ENCODE data around the gene FEN1.

FEN1 gene

DNA sequence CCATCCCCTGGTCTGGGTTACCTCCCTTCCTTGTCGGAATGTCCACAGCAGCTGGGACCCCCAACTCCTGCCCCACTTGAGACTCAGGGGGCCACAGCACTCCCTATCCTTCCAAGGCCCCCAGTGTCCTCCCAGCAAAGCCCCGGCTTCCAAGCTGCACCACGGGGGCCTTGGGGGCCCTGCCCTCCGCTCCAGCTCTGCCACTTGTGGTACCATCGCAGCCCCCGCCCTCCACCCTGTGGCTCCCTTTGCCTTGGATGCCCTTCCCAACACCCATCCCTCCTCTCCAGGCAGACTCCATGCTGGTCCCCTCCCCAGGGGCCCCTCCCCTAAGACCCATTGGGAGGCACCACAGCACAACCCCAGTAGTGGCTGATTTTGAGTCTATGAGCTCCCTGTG is 17.6 kb upstream of the FEN1 start:
- no peak for DNase-seq (ENCODE audit: low spot score)

- DNase-seq (ENCODE audit: low spot score) = no peak
Measured at GRCh38 chr11:61775606-61776554, 16.8 kb upstream of the FEN1 start.

- DNase-seq (ENCODE audit: low spot score) = peak; percentile 60
Measured at GRCh38 chr11:61776561-61777075, 16.1 kb upstream of the FEN1 start.

DNA sequence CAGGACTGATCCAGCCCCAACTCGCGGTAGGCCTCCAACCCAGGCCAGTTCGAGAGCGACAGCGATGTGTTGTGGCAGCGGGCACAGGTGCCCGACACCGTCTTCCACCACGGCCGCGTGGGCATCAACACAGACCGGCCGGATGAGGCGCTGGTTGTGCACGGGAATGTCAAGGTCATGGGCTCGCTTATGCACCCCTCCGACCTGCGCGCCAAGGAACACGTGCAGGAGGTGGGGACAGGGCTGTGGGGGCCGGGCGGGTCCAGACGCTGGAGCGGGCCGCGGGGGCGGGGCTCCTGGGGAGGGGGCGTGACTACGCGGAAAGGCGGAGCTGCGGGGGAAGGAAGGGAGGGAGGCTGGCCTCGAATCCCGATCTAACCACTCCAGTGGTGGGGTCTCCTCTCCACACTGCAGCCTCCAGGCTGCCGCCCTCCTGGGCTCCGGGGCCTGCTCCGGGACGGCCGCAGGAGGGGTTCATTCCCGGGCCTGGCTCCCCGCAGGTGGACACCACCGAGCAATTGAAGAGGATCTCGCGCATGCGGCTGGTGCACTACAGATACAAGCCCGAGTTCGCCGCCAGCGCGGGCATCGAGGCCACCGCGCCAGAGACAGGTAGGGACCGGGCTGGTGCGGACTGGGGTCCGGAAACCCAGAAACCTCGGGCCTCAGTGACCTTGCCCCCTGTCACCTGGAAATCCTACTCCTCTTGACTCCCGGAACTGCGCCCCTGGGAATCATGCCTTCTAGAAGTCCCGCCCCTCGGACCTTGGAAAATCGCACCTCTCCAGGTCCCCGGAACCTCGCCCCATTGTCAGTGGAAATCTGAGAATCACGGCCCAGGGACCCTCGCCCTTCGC is 15.2 kb upstream of the FEN1 start:
- no peak for DNase-seq (ENCODE audit: low spot score)

DNA sequence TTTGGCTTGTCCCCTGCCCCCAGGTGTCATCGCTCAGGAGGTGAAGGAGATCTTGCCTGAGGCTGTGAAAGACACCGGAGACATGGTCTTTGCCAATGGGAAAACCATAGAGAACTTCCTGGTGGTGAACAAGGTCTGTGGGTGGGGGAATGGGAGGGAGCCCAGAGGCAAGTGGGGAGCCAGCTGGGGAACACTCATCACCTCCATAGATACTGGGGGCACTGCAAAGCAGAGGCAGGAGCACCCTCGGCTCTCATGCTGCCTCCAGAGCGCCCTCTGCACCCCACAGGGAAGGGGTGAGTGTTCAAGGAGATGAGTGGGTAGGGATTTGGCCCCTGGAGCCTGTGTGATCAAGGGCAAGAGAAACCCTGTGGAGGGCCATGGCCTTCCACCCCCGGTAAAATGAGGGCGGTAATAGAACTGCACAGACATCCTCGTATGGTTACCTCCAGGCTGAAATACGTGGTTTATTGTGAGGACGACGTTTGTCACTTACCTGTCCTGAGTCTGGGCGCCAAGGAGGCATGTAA is 14.3 kb upstream of the FEN1 start:
- DNase-seq (ENCODE audit: low spot score) = no peak

GRCh38 chr11:61778920-61779650 is 13.6 kb upstream of the FEN1 start:
- no peak for DNase-seq (ENCODE audit: low spot score)

DNA sequence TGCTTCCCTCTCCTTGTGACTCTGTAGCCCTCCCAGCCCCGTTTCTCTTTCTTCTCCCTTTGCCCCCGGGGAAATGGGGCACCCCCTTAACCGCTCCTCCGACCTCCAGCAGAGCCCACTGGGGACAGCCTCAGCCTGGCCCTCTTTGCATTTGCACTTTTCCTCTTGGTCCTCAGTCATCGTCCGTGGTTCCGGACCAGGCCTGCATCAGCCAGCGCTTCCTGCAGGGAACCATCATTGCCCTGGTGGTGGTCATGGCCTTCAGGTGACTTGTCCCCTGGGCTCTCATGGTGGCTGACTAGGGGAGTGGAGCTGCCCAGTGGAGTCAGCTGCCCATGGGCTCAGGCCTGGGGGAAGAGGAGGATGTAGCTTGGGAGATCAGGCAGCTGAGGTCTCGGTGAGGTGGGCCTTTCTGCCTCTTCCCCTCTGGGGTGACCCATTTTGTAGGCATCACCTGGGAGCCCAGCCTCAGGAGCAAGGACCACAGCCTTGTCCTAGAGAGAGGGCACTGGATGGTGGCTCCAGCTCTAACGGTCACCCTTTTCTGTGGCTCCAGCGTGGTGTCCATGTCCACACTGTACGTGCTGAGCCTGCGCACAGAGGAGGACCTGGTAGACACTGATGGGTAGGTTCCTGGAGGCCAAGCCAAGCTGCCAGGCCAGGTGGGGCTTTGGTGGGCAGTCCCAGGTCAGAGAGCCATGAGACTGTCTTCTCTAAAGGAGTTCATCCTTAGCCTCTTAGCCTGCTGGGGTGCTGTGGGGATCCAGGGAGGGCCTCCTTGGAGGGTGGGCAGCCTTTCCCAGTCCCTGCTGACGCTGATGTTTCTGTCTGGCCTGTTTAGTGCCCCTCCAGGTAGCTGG is 12.8 kb upstream of the FEN1 start:
- no peak for DNase-seq (ENCODE audit: low spot score)

DNA sequence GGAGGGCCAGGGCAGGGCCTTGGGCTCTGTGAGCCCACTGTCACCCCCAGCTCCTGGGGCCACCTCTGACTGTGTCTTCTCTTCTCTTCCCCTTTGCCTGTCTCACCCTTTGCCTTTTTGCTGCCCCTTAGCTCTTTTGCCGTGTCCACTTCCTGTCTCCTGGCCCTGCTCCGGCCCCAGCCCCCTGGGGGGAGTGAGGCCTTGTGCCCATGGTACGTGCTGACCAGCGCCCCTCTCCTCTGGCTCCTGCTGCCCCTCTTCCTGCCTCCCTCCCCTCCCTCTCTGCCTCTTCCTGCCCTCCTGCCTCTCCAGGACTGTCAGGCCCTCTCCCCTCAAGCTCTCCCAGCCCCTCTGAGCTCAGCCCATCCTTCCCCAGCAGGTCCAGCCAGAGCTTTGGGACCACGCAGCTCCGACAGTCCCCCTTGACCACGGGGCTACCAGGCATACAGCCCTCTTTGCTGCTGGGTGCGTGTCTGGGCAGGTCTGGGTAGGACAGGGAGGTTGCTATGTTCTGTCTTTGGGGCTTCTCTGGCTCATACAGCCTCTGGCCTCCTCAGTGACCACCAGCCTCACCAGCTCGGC is 12.0 kb upstream of the FEN1 start:
- DNase-seq (ENCODE audit: low spot score) = no peak

DNA sequence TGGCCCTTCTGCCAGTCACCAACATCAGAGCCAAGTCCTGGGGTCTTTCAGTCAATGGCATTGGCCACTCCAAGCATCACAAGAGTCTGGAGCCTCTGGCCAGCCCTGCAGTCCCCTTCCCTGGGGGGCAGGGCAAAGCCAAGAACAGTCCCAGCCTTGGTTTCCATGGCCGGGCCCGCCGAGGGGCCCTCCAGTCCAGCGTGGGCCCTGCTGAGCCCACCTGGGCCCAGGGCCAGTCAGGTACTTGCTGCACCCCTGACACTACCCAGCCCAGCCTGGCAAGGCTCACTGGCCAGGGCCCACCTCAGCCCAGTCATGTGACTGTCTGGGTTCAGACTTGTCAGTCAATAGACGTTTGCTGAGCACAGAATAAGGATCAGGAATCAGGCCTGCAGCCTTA is 11.1 kb upstream of the FEN1 start:
- no peak for DNase-seq (ENCODE audit: low spot score)

- DNase-seq (ENCODE audit: low spot score) = no peak
Measured at GRCh38 chr11:61782299-61782698, 10.4 kb upstream of the FEN1 start.

- no peak for DNase-seq (ENCODE audit: low spot score)
Measured at GRCh38 chr11:61782841-61783240, 9.9 kb upstream of the FEN1 start.

- DNase-seq (ENCODE audit: low spot score) = no peak
Measured at GRCh38 chr11:61783717-61784505, 8.8 kb upstream of the FEN1 start.

DNA sequence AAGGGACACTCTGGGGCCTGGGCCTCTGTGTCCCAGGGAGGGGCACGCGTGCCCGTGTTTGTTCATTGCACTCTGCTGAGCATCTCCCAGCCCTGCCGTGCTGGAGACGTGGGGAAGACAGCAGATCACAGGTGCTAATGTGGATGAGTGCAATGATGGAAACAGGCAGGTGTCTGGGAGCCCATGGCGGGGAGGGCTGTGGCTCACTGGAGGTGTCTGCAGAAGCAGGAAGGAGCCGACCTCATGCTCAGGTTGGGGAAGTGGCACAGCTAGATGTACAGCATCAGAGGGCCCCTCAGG is 8.3 kb upstream of the FEN1 start:
- DNase-seq (ENCODE audit: low spot score) = no peak

GRCh38 chr11:61785837-61786402 is 6.8 kb upstream of the FEN1 start:
- DNase-seq (ENCODE audit: low spot score) = no peak

DNA sequence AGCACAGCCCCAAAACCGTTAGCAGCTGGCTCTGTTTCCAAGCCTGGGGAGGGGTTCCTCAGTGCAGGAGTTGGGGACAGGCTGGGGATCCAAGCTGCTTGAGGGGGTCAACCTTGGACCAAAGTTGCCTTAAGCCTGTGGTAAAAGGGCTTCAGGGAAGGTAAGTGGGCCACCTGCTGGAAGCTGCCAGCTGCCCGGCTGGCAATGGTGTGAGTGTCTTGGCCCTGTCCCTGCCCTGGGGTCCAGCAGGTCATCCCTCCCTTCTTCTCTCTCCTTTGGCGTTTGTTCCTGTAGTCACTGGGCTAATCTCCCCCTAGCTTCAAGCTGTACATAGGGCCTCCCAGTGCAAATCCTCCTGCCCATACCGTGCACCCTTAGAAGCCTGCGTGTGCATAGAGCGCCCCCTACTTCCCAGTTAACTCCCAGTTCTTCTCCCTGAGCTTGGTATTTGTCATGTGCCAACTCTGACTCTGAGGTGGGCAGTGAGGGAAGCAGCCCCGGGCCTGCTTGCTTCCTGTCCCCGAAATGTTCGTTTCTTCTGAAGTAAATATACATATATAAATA is 4.7 kb upstream of the FEN1 start:
- DNase-seq (ENCODE audit: low spot score) = peak; percentile 45

DNA sequence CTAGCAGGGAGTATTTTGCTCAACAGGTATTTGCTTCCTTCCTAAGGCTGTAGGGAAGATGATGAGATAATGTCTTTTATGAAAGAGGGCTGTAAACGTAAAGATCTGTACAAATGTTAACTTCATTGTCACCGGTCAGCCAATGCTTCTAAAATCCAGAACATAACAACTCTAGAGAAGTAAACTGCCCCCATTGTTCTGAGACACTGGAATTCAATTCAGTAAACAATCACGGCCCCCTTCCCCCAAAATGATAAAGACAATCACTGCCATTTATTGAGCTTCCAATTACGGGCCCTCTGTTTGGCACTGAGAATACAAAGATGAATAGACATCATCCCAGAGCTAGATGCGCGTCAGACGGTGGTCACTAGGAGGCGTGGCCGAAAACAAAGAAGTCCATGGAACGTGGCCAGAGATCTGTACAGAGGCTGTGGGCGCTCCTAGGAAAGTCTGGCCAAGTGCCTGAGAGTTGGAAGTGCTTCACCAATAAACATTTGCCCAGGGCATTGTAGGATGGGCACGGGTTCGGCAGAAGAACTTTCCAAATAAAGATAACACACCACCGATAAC is 888 bp upstream of the FEN1 start:
- DNase-seq (ENCODE audit: low spot score) = peak; percentile 90

GRCh38 chr11:61793083-61793828 is 545 bp downstream of the FEN1 start:
- no peak for DNase-seq (ENCODE audit: low spot score)

DNA sequence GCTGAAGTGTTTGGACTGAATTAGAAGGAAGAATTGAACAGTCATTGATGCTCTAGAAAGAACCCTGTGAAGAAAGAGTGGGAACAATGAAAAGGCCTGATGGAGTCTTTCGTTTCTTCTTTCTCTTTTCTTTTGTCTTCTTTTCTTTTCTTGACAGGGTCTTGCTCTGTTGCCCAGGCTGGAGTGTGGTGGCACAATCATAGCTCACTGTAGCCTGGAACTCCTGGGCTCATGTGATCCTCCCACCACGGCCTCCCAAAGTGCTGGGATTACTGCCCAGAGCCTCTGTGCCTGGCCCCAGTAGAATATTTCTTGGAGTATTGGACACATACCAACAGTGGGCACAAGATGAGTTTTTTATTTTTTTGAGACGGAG is 1.1 kb downstream of the FEN1 start:
- DNase-seq (ENCODE audit: low spot score) = no peak

Data from kidney capillary endothelial cell (primary cell).